GM21619 (cell line): ENCODE results near the gene CTIF.

ENCODE experiments used
- ATAC-seq: cut with Tn5 transposase; IDR thresholded peaks from one replicate; pipeline ENCODE4 v1.9.1; 2021; ENCODE audit not compliant: unreplicated experiment

The CTIF gene

DNA sequence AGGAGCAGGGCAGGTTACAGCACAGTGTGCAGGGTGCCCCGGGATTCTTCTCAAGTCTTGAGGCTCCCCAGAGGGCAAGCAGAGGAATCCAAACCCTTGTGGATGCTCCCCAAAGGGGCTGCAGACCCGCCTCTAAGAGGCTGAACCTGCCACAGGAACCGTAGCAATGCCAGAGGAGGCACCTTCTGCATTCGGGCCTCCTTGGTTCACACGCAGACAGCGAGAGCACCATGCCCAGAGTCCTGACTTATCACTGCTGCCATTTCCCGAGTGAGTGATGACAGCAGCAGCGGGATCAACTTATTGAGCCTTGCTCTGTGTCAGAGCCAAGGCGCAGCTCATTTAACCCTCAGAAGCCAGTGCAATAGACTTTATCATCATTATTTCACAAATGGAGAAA lies 203.5 kb downstream of the CTIF start:
- no peak for ATAC-seq

DNA sequence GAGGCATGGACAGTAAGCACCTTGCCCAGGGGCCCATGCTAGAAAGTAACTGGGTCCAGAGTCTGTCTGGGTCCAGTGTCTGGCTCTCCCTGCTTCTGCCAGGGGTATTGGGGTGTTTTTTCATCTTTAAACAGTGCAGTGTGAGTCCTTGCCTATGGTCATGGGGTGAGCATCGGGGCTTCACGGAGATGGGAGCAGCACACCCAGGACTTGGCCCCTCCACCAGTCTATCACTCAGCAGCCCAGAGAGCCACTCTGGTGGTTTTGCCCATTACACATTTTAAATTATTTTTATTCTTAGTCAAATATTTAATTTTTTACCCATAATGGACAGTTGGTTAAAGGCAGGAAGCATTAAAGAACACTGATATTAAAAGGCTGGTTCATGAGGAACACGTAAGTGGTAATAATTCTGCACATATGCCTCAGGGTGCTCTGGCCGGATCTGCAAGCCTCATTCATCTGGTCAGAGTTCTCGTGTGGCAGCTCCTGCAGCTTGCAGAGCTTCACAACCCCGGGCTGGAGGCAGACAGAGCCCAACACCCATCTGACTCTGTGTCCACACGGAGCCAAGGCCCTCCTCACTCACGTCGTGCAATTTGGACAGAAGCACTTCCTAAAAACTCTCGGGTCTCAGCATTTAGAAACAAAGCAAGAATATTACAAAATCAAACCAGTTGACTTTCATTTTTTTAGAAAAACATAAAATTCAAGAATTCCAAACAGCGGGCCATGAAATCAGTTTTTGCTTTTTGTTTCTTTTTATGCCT lies 204.1 kb downstream of the CTIF start:
- ATAC-seq: no peak

DNA sequence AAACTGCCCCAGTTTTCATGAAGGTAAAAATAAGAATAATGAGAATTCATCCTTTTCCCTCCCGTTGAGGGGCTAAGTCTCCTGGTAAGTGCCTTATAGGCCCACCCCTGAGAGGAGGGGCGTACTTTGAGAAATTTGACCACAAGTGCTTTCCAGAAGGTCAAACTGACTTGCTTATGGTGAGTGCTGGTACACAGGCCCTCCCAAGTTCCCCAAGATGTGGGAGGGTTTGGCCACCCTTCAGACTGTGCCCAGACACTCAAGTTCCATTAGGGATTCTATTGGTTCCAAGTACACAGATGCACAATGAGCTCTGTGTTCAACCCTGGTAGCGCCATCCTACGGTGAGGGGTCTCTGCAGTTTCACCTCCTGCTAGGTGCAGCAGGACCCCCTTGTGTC lies 205.1 kb downstream of the CTIF start:
- ATAC-seq: no peak

DNA sequence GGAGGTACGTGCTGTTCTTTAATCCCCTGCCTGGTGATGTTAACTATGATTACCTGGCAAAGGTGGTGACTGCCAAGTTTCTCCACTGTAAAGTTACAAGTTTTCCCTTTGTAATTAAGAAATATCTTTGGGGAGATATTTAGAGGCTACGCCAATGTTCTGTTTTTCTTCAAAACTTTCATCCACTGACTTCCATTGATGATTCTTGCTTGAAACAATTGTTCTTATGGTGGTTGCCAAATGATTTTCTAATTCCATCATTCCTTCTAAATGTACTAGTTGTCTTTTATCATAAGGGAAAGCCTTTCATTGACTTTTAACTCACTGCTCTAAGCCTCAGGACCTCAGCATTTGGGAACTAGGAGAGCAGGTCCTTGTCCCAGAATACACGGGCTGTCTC lies 206.5 kb downstream of the CTIF start:
- ATAC-seq: no peak

DNA sequence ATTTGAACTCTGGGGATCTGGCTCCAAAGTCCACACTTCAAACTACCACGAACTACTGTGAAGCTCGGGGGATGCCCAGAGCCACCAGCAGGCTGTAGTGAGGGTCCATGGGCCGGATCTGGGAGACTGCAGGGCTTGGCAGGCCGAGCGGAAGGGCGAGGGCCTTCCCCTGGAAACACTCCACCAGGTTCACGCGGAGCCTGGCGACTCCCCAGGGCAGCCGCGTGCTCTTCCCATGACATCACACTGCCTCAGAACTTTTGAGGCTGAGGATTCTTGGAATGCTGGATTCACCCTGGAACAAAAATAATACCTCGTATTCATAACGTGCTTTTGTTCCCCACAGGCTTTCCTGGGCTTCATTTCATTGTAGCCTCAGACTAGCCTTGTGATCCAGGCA lies 210.9 kb downstream of the CTIF start:
- no peak for ATAC-seq

DNA sequence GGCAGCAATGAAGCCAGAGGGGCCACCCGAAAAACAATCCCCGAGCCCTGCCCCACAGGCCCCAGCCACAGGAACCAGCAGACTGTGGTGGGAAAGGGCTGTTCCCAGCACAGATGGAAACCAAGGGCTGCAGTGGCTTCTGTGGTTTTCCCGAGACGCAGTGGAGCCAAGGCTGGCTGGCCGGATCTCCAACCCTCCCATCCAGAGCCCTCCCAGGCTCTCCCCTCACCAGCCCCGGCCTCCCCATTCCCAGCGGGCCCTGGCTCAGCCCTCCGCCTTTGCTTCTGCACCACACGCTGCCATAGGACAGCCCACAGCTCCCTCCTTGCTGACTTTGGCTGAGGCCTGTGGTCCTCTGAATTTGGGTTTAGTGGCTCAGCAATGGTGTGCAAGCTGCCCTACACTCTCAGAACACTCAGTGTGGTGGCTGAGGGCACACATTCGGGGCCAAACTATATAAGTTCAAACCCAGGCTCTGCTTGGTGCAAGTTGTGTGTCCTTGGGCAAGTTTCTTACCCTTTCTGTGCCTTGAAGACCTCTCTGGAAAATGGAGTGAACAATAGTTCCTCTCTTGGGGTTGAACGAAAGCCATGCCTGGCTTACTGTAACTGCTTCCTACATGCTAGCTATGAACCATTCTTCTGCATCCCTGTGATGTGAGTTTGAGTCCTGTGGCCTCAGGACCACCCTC lies 211.8 kb downstream of the CTIF start:
- no peak for ATAC-seq

DNA sequence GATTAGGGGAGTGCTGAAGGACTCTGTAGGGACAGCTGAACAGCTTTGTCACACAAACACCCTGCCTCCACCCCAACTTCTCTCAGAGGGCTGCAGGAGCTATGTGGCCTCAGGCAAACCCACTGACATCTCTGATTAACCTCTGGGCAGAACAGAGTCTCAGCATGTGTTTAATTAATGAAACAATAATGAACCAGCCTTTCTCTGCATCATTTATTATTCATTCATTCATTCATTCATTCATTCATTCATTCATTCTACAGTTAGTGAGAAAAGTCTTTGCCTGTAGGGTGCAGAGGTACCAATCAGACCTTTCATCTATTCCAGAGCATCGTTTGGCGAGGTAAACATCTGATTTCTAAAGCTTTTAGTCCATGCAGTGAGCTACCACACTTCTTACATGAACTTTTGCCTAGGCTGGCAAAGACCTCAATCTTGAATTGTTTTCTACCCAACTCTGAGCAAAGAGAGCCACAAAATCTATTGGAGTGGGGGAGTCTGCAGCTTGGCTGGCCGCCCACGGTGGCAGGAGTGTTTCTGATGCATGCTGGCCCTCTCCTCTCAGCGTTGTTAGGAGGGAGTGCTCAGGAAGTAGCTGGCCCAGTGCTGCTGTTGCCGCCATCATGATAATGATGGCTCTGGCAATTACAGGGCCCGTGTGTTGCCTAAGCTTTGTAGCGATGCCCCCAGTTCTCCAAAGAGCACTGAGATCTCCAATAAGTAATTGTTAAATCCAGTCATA lies 213.1 kb downstream of the CTIF start:
- no peak for ATAC-seq

DNA sequence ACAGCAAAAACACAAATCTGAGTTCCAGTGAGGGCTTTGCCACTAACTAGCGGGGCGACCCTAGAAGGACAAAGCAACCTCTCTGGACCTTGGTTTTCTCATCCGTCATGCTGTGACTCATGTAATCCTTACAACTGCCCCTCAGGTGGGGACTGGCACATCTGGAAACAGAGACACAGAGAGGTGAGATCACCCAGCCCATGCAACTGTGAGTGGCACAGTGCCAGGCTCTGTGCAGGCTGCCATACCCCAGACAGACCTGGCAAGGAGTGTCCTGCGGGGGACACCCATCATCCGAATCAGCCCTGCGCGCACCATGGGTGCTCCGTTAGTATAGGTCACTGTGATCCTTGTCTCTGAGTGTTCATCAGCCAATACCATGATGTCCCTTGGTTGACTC lies 213.6 kb downstream of the CTIF start:
- no peak for ATAC-seq

DNA sequence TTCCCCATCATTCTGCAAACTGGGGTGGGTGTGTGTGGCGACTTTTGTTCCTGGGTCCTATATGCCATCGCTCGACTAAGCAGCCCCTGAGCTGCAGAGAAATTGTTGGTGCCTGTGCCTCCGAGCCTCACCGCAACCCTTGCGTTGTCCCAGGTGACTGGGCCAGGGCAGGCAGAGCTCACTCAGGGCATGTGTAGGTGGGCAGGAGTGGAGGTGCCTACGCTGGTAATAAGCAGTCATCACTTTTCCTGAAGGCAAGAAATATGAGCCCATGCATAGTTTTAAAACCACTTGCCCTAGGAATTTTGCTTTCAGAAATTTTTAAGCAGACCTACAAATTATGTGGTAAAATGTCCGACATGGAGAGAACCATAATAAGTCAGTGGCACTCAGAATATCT lies 214.1 kb downstream of the CTIF start:
- no peak for ATAC-seq

DNA sequence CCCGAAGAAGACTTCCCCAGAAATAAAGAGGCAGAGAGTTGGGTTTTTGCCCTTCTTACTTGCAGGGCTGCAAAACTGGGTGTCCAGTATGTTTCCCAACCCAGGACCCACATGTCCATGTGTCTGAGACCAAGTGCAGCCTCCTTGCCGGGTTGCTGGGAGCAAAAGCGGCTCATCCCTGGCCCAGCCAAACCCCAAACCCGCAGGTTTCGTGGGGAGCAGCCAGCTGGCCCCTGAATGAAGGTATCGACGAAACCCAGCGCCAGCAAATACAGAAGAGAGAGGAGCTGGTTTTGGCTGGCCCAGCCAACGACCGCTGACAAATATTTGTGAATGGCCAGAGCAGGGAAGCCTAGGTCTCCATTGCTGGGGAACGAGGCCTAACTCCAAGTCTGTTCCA lies 214.9 kb downstream of the CTIF start:
- no peak for ATAC-seq

DNA sequence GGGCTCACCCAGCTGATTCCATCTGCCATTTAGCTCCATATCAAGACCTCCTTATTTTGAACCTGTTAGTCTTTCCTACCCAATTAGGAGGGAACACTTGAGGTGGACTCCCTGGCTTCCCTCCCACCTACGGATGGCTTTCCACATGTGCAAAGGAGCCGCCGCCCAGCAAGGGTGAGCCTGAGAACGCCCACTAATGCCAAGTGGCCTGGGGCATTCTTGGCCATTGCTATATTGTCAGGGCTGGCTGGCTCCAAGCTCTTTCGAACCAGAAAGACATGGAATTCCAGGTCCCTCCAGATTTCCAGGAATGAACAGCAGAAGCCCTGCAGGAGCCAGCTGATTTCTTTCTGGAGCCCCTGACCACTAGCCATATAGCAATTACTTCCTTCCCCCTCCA lies 215.7 kb downstream of the CTIF start:
- ATAC-seq: no peak

DNA sequence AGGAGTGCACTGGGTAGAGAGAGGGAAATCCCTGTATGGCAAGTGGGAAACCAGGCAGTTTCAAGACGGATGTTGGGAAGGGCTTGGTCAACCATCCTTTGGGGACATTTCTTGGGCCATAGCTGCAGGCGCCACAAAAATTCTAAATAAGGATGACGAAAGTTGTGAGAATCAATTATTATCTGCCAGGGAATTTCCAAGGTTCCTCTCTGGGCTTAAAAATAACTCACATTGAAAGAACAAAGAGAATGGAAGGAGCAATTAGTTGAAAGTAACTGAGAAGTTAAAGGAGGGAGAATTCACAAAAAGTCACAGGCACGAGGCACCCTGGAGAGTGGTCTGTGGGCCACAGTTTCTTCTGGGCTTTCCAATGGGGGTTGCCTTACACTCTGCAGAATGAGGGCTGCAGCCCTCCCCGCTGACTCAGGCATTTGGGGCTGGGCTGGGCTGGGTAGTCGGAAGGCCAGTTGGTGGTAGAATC lies 216.2 kb downstream of the CTIF start:
- ATAC-seq: peak; percentile 56

DNA sequence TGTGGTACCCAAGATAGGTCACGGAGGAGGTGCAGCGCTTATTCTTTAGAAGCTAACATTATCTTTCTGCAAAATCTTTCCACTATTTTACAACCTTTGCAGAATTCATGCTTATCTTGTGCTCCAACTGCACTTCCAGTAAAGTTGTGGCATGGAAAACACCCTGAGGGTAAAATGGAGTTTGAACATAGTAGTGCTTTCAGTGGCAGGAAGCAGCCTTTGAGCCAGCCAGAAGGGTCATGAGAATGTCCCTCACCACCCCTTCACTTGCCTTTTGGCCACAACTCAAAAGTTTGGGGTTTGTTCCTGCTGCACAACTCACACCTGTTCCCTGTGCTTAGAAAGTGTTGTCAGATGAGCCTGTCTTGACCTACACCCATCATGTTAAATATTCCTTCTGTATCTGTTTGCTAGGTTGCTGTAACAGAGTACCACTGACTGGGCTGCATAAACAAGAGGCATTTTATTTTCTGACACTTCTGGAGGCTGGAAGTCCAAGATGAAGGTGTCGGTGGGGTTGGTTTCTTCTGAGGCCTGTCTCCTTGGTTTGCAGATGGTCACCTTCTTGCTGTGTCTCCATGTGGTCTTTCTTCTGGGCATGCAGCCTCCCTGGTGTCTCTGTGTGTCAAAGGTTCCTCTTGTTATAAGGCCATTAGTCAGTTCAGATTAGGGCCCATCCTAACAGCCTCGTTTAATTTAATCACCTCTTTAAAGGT lies 217.8 kb downstream of the CTIF start:
- ATAC-seq: no peak

DNA sequence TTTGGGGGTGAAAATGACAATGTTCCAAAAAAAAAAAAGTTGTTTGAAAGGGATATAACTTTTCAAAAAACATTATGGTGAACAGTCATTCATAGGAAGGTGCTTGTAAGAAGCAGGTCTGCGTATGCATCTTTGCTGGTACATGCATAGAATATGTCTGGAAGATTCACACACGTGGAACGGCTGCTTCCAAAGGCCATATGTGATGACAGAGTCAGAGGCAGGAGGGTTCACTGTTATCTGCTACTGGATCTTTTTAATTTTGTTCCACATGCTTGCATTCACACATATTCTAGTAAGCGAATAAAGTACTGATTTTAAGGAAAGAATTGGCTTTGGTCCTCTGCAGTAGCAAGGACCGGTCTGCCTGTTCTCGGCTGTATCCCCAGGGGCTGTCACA lies 218.5 kb downstream of the CTIF start:
- no peak for ATAC-seq

DNA sequence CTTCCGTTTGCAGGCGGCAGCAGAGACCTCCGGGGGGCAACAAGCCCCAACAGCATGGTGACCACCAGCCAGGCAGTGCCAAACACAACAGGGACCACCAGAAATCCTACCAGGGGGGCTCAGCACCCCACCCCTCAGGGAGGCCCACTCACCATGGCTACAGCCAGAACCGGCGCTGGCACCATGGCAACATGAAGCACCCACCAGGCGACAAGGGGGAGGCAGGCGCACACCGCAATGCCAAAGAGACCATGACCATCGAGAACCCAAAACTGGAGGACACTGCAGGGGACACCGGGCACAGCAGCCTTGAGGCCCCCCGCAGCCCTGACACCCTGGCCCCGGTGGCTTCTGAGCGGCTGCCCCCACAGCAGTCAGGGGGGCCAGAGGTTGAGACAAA lies 219.1 kb downstream of the CTIF start:
- ATAC-seq: no peak

DNA sequence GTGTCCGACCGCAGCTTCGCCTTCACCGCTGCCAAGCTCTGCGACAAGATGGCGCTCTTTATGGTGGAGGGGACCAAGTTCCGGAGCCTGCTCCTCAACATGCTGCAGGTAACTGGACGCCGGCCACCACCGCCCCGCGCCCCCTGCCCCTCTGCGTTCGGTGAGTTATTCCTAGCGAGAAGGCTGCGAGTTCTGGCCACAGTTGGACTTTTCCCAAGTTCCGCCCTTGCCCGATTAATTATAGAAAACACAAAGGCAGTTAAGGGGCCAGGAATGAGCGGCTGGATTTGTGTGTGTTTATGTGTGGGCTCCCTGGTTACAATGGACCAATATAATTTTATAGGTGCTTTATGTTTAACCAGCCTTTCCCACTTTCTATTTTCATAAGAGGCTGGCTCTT lies 222.8 kb downstream of the CTIF start:
- no peak for ATAC-seq

DNA sequence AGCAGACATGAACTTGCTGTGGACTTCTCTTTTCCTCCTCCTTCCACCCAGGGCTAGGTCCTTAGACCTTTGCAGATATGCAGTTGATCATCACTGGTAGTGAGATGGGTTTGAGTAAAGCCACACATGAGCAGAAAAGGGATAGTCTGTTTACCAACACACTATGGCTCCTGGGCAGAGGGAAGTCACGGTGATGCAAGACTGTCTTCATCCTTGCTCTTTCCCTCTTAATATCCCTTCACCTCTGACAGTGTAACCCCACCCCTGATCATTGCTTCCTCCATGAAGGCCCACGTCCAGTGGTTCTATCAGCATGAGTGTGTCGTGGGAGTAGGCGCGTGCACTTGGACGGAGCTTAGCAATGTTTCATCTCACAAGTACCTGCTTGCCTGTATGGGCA lies 223.2 kb downstream of the CTIF start:
- no peak for ATAC-seq

DNA sequence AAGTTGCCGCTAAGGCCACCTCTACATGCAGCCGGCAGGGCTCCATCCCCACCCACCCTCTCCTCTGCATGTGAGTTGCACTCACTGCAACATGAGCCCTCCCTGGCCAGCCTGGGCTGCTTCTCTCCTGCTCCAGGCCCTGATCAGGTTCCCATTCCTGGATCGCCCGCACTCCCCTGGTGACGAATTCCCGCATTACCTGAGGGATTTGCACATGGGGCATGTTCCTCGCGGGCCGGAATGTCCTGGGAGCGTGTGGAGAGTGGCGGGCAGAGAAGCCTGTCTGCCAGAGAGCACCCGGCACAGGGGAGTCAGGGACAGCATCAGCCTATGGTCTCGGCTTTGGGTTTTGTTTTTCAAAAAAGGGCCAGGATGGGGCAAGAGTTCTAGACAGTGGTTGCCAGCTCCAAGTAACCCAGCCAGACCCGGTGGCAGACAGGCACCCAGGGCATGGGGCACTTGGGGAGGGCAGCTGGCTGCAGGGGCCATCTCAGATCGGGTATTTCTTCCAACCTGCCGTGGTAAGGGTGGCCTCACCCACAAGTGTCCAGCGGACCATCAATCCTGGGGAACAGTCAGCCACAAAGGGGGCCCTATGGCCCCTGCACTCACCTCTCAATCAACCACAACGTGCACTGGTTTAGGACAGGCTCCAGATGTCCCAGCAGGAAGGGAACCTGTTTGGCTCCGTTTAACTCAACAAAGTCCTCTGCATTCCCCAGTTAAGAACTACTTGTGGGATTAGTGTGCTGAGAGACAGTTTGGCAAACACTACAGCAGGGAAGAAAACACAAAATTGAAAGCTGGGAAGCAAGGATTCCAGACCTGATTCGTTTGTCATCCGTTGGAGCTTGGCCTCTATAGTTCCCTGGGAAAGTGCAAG lies 224.2 kb downstream of the CTIF start:
- ATAC-seq: no peak

DNA sequence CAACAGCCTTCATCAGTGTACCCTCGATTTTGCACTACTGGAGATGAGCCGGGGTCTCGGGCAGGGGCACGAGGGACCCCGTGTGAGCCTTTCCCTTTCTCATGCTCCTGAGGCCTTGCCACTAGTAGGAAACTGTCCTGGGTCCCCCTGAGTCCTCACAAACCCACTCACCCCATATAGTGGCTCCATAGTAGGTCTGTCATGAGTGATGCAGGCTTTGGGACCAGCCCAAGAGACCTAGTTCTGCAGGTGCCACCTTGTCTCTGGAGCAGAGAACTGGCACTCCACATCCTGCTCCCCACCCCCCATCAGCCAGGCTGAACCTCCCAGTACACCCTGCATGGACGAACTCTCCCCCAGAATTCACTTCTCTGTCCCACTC lies 224.9 kb downstream of the CTIF start:
- ATAC-seq: no peak

DNA sequence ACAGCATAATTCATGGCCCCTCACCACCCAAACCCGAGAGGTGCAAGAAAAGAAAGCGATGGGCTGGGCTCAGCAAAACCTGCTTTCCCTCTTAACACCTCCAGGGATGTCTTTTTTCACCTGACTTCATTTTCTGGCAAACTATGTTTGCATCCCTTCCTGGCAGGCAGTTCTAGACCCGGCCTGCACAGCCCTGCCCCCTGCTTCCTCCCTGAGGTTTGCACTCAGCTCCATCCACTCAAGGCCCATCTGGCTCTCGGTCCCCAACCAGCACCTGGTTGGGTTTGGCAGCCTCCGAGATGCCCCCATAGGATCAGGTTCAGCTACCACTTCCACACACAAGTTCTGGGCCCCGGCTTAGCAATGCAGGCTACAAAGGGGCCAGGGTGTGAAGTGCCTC lies 226.2 kb downstream of the CTIF start:
- no peak for ATAC-seq
